PFSK-1 (cell line): ENCODE measurements around the gene HES3.

Experiments
- FOXP2 ChIP-seq: optimal IDR thresholded peaks from 2 replicates; pipeline ENCODE3; 2011; ENCODE audit warnings: borderline replicate concordance, control low read depth, inconsistent platforms; ENCODE audit not compliant: insufficient read depth; ENCODE audit errors: extremely low read length, extremely low read depth
- POLR2AphosphoS5 ChIP-seq: IDR thresholded peaks from 2 replicates; pipeline ENCODE4 v1.6.1; 2012; ENCODE audit warnings: low read depth, mild to moderate bottlenecking, control low read depth, low read length, moderate library complexity
- REST ChIP-seq, 2 experiments: IDR thresholded peaks; 2 replicates each; pipeline versions ENCODE4 v1.6.1 to v1.8.0; 2011 to 2012; ENCODE audit warnings: low read depth in 2 of 2, low read length in 2 of 2, control low read depth in 1 of 2, inconsistent platforms in 1 of 2, mild to moderate bottlenecking in 1 of 2, moderate library complexity in 1 of 2; ENCODE audit not compliant: insufficient read depth in 1 of 2
- SIN3A ChIP-seq: IDR thresholded peaks from 2 replicates; pipeline ENCODE4 v1.6.1; 2012; ENCODE audit warnings: mild to moderate bottlenecking, low read length, moderate library complexity, borderline replicate concordance; ENCODE audit not compliant: insufficient read depth
- TAF1 ChIP-seq: IDR thresholded peaks from 2 replicates; pipeline ENCODE4 v1.6.1; 2012; ENCODE audit warnings: low read length, control low read depth, borderline replicate concordance; ENCODE audit not compliant: insufficient read depth

HES3 gene

DNA sequence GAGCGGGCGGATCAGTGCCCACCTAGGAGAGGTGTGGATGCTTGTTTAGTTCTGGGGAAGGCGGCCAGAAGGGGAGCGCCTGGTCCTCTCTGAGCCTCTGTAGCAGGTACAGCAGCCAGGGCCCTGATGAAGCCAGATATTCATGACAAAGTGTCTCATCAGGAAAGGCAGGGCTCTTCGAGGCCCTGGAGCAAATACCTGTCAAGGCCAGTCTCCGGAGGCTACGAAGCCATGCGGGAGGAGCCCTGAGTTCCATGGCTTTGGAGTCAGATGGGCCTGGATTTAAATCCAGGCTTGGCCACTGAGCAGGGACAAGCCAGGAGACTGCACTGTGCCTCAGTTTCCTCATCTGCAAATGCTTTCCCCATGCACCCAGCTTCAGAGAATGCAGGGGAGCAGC lies 42.3 kb downstream of the HES3 start:
- TF ChIP-seq SIN3A (no peak), REST (IDR thresholded peaks at IDR 0.05; ENCODE audit: insufficient read depth in 1 of 2, low read depth in 2 of 2, low read length in 2 of 2) (no peak), TAF1 (no peak), FOXP2 (no peak), POLR2AphosphoS5 (no peak)

- TF ChIP-seq FOXP2 = no peak
Measured at GRCh38 chr1:6287029-6287428, 43.0 kb downstream of the HES3 start.

GRCh38 chr1:6287431-6287886 lies 43.5 kb downstream of the HES3 start:
- no peak for TF ChIP-seq POLR2AphosphoS5
- no peak for TF ChIP-seq FOXP2

DNA sequence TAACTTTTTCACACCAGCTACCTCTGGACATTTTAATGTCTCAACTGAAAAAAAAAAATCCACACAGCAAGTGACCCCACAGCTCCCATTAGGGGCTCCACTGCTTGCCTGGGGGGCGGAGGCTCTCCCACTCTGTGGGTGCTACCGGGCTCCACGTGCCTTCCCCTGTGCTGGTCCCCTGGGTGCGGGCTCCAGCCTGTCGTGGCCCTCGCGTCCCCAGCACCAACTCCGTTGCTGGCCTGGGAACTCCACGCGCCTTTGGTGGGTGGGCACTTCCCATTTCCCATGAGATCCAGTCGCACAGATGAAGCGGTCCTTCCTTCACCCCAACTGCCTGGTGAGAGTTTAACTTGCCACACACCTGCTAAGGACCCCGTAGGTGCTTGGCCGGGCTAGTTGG lies 44.0 kb downstream of the HES3 start:
- TF ChIP-seq TAF1 = no peak
- TF ChIP-seq REST (IDR thresholded peaks at IDR 0.05; ENCODE audit: insufficient read depth in 1 of 2, low read depth in 2 of 2, low read length in 2 of 2) = no peak
- no peak for TF ChIP-seq FOXP2
- TF ChIP-seq SIN3A = no peak
- no peak for TF ChIP-seq POLR2AphosphoS5

GRCh38 chr1:6288665-6289064 lies 44.7 kb downstream of the HES3 start:
- no peak for TF ChIP-seq POLR2AphosphoS5
- no peak for TF ChIP-seq REST (IDR thresholded peaks at IDR 0.05; ENCODE audit: insufficient read depth in 1 of 2, low read depth in 2 of 2, low read length in 2 of 2)
- TF ChIP-seq SIN3A = no peak
- TF ChIP-seq TAF1 = no peak
- TF ChIP-seq FOXP2 = no peak

DNA sequence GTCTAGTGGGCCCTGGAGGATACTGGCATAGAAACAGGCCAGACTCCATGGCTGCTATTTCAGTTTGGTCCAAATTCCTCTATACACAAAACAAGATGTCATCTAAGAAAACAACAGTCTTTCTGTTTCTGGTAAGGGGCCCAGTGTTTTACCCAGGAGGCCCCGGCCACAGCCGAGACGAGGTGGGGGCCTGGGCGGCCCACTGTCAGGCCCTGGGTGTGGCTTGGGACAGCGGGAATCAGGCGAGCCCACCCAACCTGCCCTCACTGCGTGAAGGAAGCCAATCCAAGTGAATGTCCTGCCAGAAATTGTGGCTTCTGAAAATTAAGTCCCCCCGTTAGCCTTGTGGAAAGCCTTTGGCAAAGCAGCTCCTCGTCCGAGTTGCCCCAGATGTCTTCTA lies 48.1 kb downstream of the HES3 start:
- TF ChIP-seq SIN3A = no peak
- no peak for TF ChIP-seq TAF1
- TF ChIP-seq FOXP2 = no peak
- TF ChIP-seq POLR2AphosphoS5 = no peak
- no peak for TF ChIP-seq REST (IDR thresholded peaks at IDR 0.05; ENCODE audit: insufficient read depth in 1 of 2, low read depth in 2 of 2, low read length in 2 of 2)
